HEK293 (cell line): ENCODE measurements around the gene TTC31.

Experiments used
- ZBTB1 ChIP-seq: fragments of 450-650 bp; formaldehyde crosslinking; IDR thresholded peaks from 2 replicates; pipeline ENCODE4 v1.5.1; 2016; ENCODE audit warnings: missing biosample characterization, missing genetic modification characterization
- ZNF132 ChIP-seq: fragments of 450-650 bp; formaldehyde crosslinking; IDR thresholded peaks from 2 replicates; pipeline ENCODE4 v1.5.1; 2017; ENCODE audit warnings: missing biosample characterization, missing genetic modification characterization, borderline replicate concordance
- ZNF2 ChIP-seq: fragments of 450-650 bp; formaldehyde crosslinking; IDR thresholded peaks from 2 replicates; pipeline ENCODE4 v1.5.1; 2016; ENCODE audit warnings: missing biosample characterization, missing genetic modification characterization
- ZNF248 ChIP-seq: fragments of 450-650 bp; formaldehyde crosslinking; IDR thresholded peaks from 2 replicates; pipeline ENCODE4 v1.5.1; 2017; ENCODE audit warnings: missing biosample characterization, missing genetic modification characterization
- ZNF274 ChIP-seq, 2 experiments: fragments of 200-500 bp in 1 of 2; fragments of 450-650 bp in 1 of 2; sonication (Bioruptor generic) in 1 of 2; formaldehyde crosslinking in 1 of 2; IDR thresholded peaks; 2 replicates each; pipeline versions ENCODE4 v1.5.1 to v1.6.1; 2014 to 2016; ENCODE audit warnings: borderline replicate concordance in 1 of 2, inconsistent platforms in 1 of 2, low read length in 1 of 2, missing biosample characterization in 1 of 2, missing genetic modification characterization in 1 of 2
- ZNF629 ChIP-seq: fragments of 450-650 bp; formaldehyde crosslinking; IDR thresholded peaks from 2 replicates; pipeline ENCODE4 v1.5.1; 2017; ENCODE audit warnings: missing biosample characterization, missing genetic modification characterization
- ZXDB ChIP-seq: fragments of 450-650 bp; formaldehyde crosslinking; IDR thresholded peaks from 2 replicates; pipeline ENCODE4 v1.5.1; 2016; ENCODE audit warnings: missing biosample characterization, missing genetic modification characterization
- TF ChIP-seq, protein P1 (sequence below): fragments of 450-650 bp; formaldehyde crosslinking; IDR thresholded peaks from 2 replicates; pipeline ENCODE4 v1.5.1; 2017; ENCODE audit warnings: missing biosample characterization, missing genetic modification characterization
- TF ChIP-seq, protein P2 (sequence below): fragments of 450-650 bp; formaldehyde crosslinking; IDR thresholded peaks from 2 replicates; pipeline ENCODE4 v1.5.1; 2016; ENCODE audit warnings: missing biosample characterization, missing genetic modification characterization
- TF ChIP-seq, protein P3 (sequence below): fragments of 450-650 bp; formaldehyde crosslinking; IDR thresholded peaks from 2 replicates; pipeline ENCODE4 v1.5.1; 2016; ENCODE audit warnings: missing biosample characterization, missing genetic modification characterization

DNA sequence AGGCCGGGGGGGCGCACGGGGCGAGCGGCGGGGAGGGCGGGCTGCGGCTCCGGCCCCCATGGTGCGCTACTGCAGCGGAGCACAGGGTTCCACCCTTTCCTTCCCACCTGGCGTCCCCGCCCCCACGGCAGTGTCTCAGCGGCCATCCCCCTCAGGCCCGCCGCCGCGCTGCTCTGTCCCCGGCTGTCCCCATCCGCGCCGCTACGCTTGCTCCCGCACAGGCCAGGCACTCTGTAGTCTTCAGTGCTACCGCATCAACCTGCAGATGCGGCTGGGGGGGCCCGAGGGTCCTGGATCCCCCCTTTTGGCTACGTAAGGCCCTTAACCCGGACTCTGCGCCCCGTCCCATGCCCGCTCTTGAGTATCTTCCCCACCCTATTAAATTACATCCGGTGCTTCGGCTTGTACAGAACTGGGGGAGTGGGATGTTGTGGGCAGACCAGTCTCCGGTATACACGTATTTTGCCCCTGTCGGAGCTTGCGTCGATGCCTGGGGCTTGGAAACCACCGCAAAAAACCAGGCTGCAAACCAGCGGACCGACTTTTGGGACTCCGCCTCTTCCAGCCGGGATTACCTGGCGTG is 25.2 kb upstream of the TTC31 start:
- no peak for TF ChIP-seq ZNF132 (tag by site-specific recombination)
- peak; percentile 72 for TF ChIP-seq ZXDB
- peak; percentile 94; the same call in 1 of the 2 replicates for TF ChIP-seq ZNF629 (tag by site-specific recombination)
- TF ChIP-seq, protein P1, sequence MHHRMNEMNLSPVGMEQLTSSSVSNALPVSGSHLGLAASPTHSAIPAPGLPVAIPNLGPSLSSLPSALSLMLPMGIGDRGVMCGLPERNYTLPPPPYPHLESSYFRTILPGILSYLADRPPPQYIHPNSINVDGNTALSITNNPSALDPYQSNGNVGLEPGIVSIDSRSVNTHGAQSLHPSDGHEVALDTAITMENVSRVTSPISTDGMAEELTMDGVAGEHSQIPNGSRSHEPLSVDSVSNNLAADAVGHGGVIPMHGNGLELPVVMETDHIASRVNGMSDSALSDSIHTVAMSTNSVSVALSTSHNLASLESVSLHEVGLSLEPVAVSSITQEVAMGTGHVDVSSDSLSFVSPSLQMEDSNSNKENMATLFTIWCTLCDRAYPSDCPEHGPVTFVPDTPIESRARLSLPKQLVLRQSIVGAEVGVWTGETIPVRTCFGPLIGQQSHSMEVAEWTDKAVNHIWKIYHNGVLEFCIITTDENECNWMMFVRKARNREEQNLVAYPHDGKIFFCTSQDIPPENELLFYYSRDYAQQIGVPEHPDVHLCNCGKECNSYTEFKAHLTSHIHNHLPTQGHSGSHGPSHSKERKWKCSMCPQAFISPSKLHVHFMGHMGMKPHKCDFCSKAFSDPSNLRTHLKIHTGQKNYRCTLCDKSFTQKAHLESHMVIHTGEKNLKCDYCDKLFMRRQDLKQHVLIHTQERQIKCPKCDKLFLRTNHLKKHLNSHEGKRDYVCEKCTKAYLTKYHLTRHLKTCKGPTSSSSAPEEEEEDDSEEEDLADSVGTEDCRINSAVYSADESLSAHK (tag by site-specific recombination): peak; percentile 59
- no peak for TF ChIP-seq ZNF248 (tag by site-specific recombination)
- TF ChIP-seq, protein P2, sequence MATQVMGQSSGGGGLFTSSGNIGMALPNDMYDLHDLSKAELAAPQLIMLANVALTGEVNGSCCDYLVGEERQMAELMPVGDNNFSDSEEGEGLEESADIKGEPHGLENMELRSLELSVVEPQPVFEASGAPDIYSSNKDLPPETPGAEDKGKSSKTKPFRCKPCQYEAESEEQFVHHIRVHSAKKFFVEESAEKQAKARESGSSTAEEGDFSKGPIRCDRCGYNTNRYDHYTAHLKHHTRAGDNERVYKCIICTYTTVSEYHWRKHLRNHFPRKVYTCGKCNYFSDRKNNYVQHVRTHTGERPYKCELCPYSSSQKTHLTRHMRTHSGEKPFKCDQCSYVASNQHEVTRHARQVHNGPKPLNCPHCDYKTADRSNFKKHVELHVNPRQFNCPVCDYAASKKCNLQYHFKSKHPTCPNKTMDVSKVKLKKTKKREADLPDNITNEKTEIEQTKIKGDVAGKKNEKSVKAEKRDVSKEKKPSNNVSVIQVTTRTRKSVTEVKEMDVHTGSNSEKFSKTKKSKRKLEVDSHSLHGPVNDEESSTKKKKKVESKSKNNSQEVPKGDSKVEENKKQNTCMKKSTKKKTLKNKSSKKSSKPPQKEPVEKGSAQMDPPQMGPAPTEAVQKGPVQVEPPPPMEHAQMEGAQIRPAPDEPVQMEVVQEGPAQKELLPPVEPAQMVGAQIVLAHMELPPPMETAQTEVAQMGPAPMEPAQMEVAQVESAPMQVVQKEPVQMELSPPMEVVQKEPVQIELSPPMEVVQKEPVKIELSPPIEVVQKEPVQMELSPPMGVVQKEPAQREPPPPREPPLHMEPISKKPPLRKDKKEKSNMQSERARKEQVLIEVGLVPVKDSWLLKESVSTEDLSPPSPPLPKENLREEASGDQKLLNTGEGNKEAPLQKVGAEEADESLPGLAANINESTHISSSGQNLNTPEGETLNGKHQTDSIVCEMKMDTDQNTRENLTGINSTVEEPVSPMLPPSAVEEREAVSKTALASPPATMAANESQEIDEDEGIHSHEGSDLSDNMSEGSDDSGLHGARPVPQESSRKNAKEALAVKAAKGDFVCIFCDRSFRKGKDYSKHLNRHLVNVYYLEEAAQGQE: 0 out of 2 replicates have a peak, but pooled peaks have one; percentile 15
- no peak for TF ChIP-seq ZNF274 (IDR thresholded peaks at IDR 0.05; ENCODE audit: low read length)
- TF ChIP-seq ZNF274 (tag by site-specific recombination; IDR thresholded peaks at IDR 0.05; ENCODE audit: borderline replicate concordance): no peak
- peak; percentile 72; the same call in 1 of the 2 replicates for TF ChIP-seq ZNF2
- TF ChIP-seq, protein P3, sequence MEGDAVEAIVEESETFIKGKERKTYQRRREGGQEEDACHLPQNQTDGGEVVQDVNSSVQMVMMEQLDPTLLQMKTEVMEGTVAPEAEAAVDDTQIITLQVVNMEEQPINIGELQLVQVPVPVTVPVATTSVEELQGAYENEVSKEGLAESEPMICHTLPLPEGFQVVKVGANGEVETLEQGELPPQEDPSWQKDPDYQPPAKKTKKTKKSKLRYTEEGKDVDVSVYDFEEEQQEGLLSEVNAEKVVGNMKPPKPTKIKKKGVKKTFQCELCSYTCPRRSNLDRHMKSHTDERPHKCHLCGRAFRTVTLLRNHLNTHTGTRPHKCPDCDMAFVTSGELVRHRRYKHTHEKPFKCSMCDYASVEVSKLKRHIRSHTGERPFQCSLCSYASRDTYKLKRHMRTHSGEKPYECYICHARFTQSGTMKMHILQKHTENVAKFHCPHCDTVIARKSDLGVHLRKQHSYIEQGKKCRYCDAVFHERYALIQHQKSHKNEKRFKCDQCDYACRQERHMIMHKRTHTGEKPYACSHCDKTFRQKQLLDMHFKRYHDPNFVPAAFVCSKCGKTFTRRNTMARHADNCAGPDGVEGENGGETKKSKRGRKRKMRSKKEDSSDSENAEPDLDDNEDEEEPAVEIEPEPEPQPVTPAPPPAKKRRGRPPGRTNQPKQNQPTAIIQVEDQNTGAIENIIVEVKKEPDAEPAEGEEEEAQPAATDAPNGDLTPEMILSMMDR (tag by site-specific recombination): no peak
- no peak for TF ChIP-seq ZBTB1 (tag by site-specific recombination)
